ENCODE measurements around the gene KCNJ13.

KCNJ13 gene

DNA sequence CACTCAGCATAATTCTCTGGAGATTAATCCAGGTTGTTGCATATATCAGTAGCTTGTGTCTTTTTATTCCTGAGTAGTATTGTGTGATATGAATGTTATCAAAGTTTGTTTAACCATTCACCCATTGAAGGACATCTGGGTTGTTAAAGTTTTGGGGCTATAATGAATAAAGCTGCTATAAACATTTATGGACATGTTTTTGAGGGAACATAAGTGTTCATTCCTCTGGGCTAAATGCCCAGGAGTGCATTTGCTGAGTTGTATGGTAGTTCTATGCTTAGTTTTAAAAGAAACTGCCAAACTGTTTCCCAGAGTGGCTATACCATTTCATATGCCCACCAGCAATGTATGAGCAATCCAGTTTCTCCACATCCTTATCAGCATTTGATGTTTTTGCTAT lies 21.8 kb upstream of the KCNJ13 start:
- Histone ChIP-seq H3K9me3 (ENCODE audit: low read depth, low read length) (no peaks in the 10 kb centered on the region), H3K36me3 (ENCODE audit: insufficient read depth, low read length) (peaks cover 83% of the 10 kb centered on the region), H3K9ac (ENCODE audit: insufficient read length) (no peak overlapping the region), H3K4me3 (no peak overlapping the region), H3K27ac (no peak overlapping the region)
- DNase-seq (ENCODE audit: low read depth, low spot score), result no peak
- TF ChIP-seq EZH2 (IDR thresholded peaks at IDR 0.05) (no peak), FOXP2 (optimal IDR thresholded peaks at IDR 0.05; ENCODE audit: control extremely low read depth, extremely low read length, insufficient read depth) (no peak), POLR2AphosphoS5 (IDR thresholded peaks at IDR 0.05; ENCODE audit: borderline replicate concordance, low read depth, low read length) (no peak)

DNA sequence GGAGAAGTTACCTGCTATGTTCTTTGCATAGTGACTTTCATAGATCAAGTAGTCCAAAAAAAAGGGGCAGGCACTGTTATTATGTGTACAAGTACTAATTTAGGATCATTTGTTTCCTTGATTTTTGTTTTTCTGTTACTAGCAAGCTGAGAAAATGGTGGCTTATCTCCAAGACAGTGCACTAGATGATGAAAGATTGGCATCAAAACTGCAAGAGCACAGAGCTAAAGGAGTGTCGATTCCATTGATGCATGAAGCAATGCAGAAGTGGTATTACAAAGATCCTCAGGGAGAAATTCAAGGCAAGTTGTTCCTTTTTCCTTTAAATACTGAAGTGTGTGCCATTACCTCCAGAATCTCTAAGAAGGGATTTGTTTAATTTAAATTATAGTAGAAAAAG lies 19.6 kb upstream of the KCNJ13 start:
- Histone ChIP-seq H3K9ac (ENCODE audit: insufficient read length) (peak overlapping the region; percentile 36), H3K27ac (peak overlapping the region; percentile 59; the same call in 1 of the 2 replicates), H3K4me3 (no peak overlapping the region), H3K36me3 (ENCODE audit: insufficient read depth, low read length) (peaks cover 86% of the 10 kb centered on the region), H3K9me3 (ENCODE audit: low read depth, low read length) (no peaks in the 10 kb centered on the region)
- no peak for DNase-seq (ENCODE audit: low read depth, low spot score)
- TF ChIP-seq FOXP2 (optimal IDR thresholded peaks at IDR 0.05; ENCODE audit: control extremely low read depth, extremely low read length, insufficient read depth), result no peak

DNA sequence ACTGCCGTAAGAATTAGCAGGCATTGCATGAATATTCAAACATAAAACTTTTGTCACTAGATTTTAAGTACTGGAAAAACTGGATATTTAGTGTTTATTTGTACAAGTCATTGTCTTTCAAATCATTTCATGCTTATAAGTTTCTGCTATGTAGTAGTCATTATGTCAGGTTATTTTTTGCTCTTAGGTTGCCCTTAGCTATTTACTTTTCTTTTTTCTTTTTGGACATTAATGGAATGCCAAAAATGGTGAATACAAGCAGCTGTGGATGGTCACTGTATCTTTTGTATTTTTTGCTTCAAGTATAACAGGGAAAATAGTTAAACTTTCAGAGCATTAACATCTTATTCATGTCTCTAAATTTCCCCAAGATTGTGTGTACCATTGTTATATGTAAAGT lies 18.6 kb upstream of the KCNJ13 start:
- Histone ChIP-seq H3K9ac (ENCODE audit: insufficient read length) (no peak overlapping the region), H3K36me3 (ENCODE audit: insufficient read depth, low read length) (peaks cover 86% of the 10 kb centered on the region), H3K4me3 (no peak overlapping the region), H3K27ac (peak overlapping the region; percentile 33; the same call in 1 of the 2 replicates), H3K9me3 (ENCODE audit: low read depth, low read length) (no peaks in the 10 kb centered on the region)
- TF ChIP-seq FOXP2 (optimal IDR thresholded peaks at IDR 0.05; ENCODE audit: control extremely low read depth, extremely low read length, insufficient read depth), result no peak
- no peak for TF ChIP-seq EZH2 (IDR thresholded peaks at IDR 0.05)
- no peak for DNase-seq (ENCODE audit: low read depth, low spot score)

DNA sequence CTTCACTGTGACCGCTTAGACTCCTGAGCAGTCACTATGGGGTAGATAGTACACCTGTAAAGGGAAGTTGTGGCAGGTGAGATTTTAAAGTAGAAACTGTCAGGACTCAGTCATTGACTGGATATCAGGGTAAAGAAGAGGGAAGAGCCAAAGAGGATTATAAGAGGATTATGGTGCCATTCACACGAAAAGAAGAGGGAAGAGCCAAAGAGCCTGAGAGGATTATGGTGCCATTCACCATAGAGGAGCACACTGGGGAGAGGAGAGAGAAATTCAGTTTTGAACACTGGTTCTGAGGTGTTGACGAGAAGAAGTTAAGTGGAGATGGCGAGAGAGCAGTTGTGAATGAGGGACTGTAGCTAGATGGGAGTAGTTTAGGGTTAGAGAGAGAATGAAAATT lies 16.9 kb upstream of the KCNJ13 start:
- H3K9ac ChIP-seq (ENCODE audit: insufficient read length), result no peak overlapping the region
- H3K4me3 ChIP-seq, result no peak overlapping the region
- H3K27ac ChIP-seq, result no peak overlapping the region
- peaks cover 89% of the 10 kb centered on the region for H3K36me3 ChIP-seq (ENCODE audit: insufficient read depth, low read length)
- H3K9me3 ChIP-seq (ENCODE audit: low read depth, low read length), result no peaks in the 10 kb centered on the region
- TF ChIP-seq FOXP2 (optimal IDR thresholded peaks at IDR 0.05; ENCODE audit: control extremely low read depth, extremely low read length, insufficient read depth) (no peak), EZH2 (IDR thresholded peaks at IDR 0.05) (no peak), POLR2AphosphoS5 (IDR thresholded peaks at IDR 0.05; ENCODE audit: borderline replicate concordance, low read depth, low read length) (no peak)
- DNase-seq (ENCODE audit: low read depth, low spot score), result no peak

DNA sequence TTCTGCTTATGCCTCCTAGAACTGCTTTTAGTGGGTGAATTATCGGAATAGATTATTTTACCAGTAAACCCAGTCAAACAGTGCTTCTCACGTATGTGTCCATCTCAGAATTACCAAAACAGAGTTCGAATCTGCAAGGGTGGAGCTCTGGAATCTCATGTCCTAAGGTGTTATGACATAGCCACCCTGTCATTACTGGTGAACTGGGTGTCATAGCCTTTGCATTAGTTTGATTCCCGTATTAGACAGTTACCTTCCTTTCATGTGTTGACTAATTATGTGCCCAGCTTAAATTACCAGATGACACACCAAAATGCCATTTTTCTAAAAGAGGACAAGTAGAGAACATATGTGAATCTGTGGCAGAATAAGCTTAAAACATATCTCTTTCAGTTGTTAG lies 15.2 kb upstream of the KCNJ13 start:
- Histone ChIP-seq H3K9ac (ENCODE audit: insufficient read length) (no peak overlapping the region), H3K9me3 (ENCODE audit: low read depth, low read length) (no peaks in the 10 kb centered on the region), H3K4me3 (no peak overlapping the region), H3K27ac (no peak overlapping the region), H3K36me3 (ENCODE audit: insufficient read depth, low read length) (peaks cover 94% of the 10 kb centered on the region)
- no peak for TF ChIP-seq POLR2AphosphoS5 (IDR thresholded peaks at IDR 0.05; ENCODE audit: borderline replicate concordance, low read depth, low read length)
- no peak for TF ChIP-seq FOXP2 (optimal IDR thresholded peaks at IDR 0.05; ENCODE audit: control extremely low read depth, extremely low read length, insufficient read depth)
- no peak for TF ChIP-seq EZH2 (IDR thresholded peaks at IDR 0.05)
- DNase-seq (ENCODE audit: low read depth, low spot score), result no peak

DNA sequence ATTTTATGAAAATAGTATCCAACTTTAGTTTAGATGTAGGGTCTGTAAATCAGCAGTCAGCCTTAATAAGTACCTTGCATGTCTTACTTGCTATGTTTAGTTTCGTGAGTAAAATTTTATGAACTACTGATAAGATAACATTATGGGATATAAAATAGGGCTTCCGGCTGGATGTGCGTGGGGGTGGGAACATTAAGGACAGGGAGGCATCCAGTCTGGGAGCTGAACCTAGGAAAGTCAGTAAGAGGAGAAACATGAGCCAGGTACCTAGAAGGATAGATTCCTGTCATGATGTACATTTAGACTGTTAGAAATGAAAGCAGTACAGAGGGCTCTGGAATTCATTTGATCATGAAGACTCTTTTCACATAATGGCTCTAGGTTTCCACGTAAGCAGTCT lies 12.7 kb upstream of the KCNJ13 start:
- TF ChIP-seq FOXP2 (optimal IDR thresholded peaks at IDR 0.05; ENCODE audit: control extremely low read depth, extremely low read length, insufficient read depth), result no peak
- Histone ChIP-seq H3K9me3 (ENCODE audit: low read depth, low read length) (no peaks in the 10 kb centered on the region), H3K27ac (no peak overlapping the region), H3K36me3 (ENCODE audit: insufficient read depth, low read length) (peaks cover 77% of the 10 kb centered on the region), H3K4me3 (no peak overlapping the region), H3K9ac (ENCODE audit: insufficient read length) (no peak overlapping the region)
- no peak for DNase-seq (ENCODE audit: low read depth, low spot score)

DNA sequence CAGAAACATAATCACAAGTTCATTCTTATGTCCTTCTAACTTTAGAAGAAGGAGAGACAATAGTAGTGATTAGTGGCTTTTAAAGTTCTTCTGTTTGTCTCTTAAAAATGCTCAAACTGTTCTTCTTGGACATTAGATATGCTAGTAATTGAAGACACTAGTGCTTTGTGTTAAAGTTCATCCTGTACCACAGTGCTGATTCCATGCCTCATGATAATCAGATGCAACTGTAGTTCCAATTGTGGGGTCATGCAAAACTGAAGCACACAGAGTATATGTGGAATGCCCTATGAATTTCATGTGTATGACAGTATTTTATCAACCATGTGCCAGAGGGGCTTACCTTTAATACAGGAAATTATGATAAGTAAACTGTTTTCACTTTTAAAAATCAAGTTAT lies 11.4 kb upstream of the KCNJ13 start:
- Histone ChIP-seq H3K9me3 (ENCODE audit: low read depth, low read length) (no peaks in the 10 kb centered on the region), H3K4me3 (no peak overlapping the region), H3K27ac (peak overlapping the region; percentile 28; the same call in 1 of the 2 replicates), H3K36me3 (ENCODE audit: insufficient read depth, low read length) (peaks cover 66% of the 10 kb centered on the region), H3K9ac (ENCODE audit: insufficient read length) (no peak overlapping the region)
- no peak for DNase-seq (ENCODE audit: low read depth, low spot score)
- TF ChIP-seq FOXP2 (optimal IDR thresholded peaks at IDR 0.05; ENCODE audit: control extremely low read depth, extremely low read length, insufficient read depth) (no peak), EZH2 (IDR thresholded peaks at IDR 0.05) (no peak), POLR2AphosphoS5 (IDR thresholded peaks at IDR 0.05; ENCODE audit: borderline replicate concordance, low read depth, low read length) (no peak)

DNA sequence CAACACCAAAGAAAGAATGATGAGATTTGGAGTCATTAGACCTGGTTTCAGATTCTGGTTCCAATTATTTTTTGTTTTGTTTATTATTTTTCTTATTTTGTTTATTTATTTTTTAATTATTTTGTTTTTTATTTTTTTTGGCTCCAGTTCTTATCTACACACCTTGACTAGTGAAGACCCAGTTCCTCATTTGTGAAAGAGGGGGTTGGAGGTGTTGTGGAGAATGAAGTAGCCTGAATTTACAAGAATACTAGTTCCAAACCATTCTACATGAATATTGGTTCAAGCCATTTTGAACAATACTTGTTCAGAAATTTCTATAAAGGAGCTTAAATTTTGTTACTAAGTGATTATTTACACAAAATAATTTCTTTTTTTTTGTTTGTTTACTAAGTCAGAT lies 6.9 kb upstream of the KCNJ13 start:
- no peak overlapping the region for H3K27ac ChIP-seq
- no peak overlapping the region for H3K4me3 ChIP-seq
- no peak for DNase-seq (ENCODE audit: low read depth, low spot score)
- TF ChIP-seq POLR2AphosphoS5 (IDR thresholded peaks at IDR 0.05; ENCODE audit: borderline replicate concordance, low read depth, low read length), result no peak
- no peak for TF ChIP-seq FOXP2 (optimal IDR thresholded peaks at IDR 0.05; ENCODE audit: control extremely low read depth, extremely low read length, insufficient read depth)
- TF ChIP-seq EZH2 (IDR thresholded peaks at IDR 0.05), result no peak
- no peaks in the 10 kb centered on the region for H3K9me3 ChIP-seq (ENCODE audit: low read depth, low read length)
- H3K9ac ChIP-seq (ENCODE audit: insufficient read length), result no peak overlapping the region
- H3K36me3 ChIP-seq (ENCODE audit: insufficient read depth, low read length), result peaks cover 24% of the 10 kb centered on the region

DNA sequence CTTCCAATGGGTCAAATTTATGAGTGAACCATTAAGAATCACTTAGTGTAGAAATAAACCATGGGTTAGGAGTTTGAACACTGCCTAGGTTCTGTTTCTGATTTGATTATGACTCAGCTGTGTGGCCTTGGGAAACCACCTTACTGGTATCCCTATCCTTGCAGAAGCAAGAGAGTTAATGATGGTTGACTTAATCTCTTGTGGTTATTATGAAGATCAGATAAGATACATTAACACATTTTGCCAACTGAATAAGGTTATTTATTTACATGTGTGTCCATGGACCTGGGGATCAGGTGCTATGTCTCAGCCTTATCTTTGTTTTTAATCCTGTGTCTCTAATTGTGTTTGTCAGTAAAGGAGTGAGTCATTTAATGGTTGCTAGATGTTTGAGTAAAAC lies 5.4 kb upstream of the KCNJ13 start:
- Histone ChIP-seq H3K9ac (ENCODE audit: insufficient read length) (no peak overlapping the region), H3K27ac (no peak overlapping the region), H3K9me3 (ENCODE audit: low read depth, low read length) (no peaks in the 10 kb centered on the region), H3K36me3 (ENCODE audit: insufficient read depth, low read length) (peaks cover 12% of the 10 kb centered on the region), H3K4me3 (no peak overlapping the region)
- TF ChIP-seq EZH2 (IDR thresholded peaks at IDR 0.05) (no peak), FOXP2 (optimal IDR thresholded peaks at IDR 0.05; ENCODE audit: control extremely low read depth, extremely low read length, insufficient read depth) (no peak), POLR2AphosphoS5 (IDR thresholded peaks at IDR 0.05; ENCODE audit: borderline replicate concordance, low read depth, low read length) (no peak)
- DNase-seq (ENCODE audit: low read depth, low spot score), result no peak

Measured in SK-N-MC (cell line).